Measurements from ENCODE around the gene PCDHGA1.

The PCDHGA1 gene

GRCh38 chr5:141517312-141517711, 187.0 kb downstream of the PCDHGA1 start:
- no peak for TF ChIP-seq CTCF (IDR thresholded peaks at IDR 0.05; ENCODE audit: low read depth, low read length)
- H3K4me3 ChIP-seq (ENCODE audit: low read depth, low read length): no peak overlapping the region

GRCh38 chr5:141517880-141518617, 187.7 kb downstream of the PCDHGA1 start:
- TF ChIP-seq CTCF (IDR thresholded peaks at IDR 0.05; ENCODE audit: low read depth, low read length): no peak
- H3K4me3 ChIP-seq (ENCODE audit: low read depth, low read length): no peak overlapping the region

GRCh38 chr5:141518618-141519015, 188.3 kb downstream of the PCDHGA1 start:
- H3K4me3 ChIP-seq (ENCODE audit: low read depth, low read length): no peak overlapping the region
- TF ChIP-seq CTCF (IDR thresholded peaks at IDR 0.05; ENCODE audit: low read depth, low read length): no peak

GRCh38 chr5:141519605-141520565, 189.6 kb downstream of the PCDHGA1 start:
- no peak for TF ChIP-seq CTCF (IDR thresholded peaks at IDR 0.05; ENCODE audit: low read depth, low read length)
- H3K4me3 ChIP-seq (ENCODE audit: low read depth, low read length): no peak overlapping the region

- TF ChIP-seq CTCF (IDR thresholded peaks at IDR 0.05; ENCODE audit: low read depth, low read length): no peak
- no peak overlapping the region for H3K4me3 ChIP-seq (ENCODE audit: low read depth, low read length)
Measured at GRCh38 chr5:141521244-141521781, 191.0 kb downstream of the PCDHGA1 start.

GRCh38 chr5:141522301-141522700, 192.0 kb downstream of the PCDHGA1 start:
- TF ChIP-seq CTCF (IDR thresholded peaks at IDR 0.05; ENCODE audit: low read depth, low read length): no peak
- H3K4me3 ChIP-seq (ENCODE audit: low read depth, low read length): no peak overlapping the region

Measured in WI38 (cell line).